HG03378 (cell line): ENCODE measurements around the gene TSPAN32.
"Not testable (repeated sequence)": the region's sequence is repeated elsewhere in the genome, so short reads cannot be mapped to it uniquely, and the experiment has no call there.

Experiments used
- ATAC-seq: cut with Tn5 transposase; IDR thresholded peaks from one replicate; pipeline ENCODE4 v1.9.1; 2021; ENCODE audit warnings: mild to moderate bottlenecking, moderate library complexity; ENCODE audit not compliant: unreplicated experiment

Gene TSPAN32

GRCh38 chr11:2332569-2332968 is 30.8 kb downstream of the TSPAN32 start:
- not testable (repeated sequence) for ATAC-seq

DNA sequence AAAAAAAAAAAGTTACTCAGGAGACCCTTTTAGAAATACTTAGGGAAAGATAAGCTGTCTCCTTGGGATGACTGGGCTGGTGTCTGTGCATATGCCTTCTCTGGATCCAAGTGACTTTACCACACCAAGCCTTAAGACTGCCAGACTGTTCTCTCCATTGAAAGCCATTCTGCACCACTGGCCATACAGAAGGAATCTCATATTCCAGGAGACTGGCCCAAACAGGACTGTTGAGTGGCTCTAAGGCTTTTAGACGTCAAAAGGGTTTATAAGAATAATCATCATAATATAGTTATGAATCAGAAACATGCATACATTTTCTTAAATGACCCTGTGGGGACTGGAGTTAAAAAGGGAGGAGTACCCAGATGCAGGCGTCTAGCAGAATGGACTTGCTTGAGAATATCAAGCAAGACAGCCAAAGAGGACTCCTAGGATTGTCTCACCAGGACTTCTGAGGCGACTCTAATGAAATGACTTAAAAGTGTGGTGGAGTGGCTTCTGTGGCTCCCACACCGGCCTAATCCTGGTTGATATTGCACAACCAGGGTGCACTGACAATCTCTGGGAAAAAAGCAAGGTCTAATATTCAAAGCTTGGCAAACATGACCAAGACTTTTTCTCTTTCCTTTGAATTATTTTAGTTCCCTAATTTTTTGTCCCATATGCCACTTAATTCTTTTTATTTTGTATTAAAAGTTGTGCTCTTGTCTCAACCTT is 31.8 kb downstream of the TSPAN32 start:
- ATAC-seq: not testable (repeated sequence)

DNA sequence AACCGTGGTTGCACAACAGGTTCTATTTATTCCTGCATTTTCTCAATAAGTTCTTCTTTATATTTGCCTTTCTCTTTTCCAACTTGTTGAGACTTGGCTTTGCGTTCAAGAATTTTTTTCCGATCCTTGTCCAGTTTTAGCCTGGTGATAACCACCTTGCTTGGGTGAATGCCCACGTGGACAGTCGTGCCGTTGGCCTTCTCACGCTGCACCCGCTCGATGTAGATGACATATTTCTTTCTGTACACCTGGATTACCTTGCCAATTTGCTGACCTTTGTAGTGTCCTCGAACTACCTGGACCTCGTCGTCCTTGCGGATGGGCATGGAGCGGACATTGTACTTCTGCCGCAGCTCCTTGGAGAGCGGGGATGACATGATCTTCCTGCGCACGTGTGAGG is 33.5 kb downstream of the TSPAN32 start:
- ATAC-seq: not testable (repeated sequence)

DNA sequence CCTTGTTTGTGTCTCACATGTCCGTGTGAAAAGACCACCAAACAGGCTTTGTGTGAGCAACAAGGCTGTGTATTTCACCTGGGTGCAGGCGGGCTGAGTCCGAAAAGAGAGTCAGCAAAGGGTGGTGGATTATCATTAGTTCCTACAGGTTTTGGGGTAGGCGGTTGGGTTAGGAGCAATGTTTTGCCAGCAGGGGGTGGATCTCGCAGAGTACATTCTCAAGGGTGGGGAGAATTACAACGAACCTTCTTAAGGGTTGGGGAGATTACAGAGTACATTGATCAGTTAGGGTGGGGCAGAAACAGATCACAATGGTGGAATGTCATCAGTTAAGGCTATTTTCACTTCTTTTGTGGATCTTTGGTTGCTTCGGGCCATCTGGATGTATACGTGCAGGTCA is 36.9 kb downstream of the TSPAN32 start:
- not testable (repeated sequence) for ATAC-seq

DNA sequence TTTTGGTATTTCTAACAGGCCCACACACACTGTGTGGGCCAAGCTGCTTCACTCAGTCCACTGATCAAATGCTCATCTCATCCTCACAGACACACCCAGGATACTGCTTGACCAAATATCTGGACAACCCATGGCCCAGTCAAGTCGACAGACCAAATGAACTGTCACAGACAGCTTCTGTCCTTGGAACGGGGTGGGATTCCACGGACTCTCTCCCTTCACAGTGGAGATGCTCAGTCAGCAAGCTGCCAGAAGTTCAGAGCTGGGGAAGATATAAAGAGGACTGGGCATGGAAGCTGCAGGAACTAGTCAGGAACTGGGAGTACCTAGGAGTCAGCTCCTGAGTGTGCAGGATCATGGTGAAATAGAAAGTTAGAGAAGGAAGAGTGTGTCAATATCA is 40.7 kb downstream of the TSPAN32 start:
- no peak for ATAC-seq

DNA sequence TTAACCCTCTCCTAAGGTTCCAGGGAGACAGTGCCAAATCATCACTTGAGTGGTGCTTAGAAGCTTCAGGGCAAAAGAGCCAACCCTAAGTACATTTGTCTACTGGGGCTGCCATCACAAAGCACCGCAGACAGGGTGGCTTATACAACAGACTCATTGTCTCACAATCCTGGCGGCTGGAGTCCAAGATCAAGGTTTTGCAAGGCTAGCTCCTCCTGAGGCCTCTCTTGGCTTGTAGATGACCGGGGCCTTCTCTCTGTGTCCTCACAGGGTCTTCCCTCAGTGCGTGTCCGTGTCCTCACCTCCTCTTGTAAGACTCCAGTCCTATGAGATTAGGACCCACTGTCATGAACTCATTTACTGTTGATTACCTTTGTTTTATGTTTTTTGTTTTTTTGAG is 41.2 kb downstream of the TSPAN32 start:
- no peak for ATAC-seq

DNA sequence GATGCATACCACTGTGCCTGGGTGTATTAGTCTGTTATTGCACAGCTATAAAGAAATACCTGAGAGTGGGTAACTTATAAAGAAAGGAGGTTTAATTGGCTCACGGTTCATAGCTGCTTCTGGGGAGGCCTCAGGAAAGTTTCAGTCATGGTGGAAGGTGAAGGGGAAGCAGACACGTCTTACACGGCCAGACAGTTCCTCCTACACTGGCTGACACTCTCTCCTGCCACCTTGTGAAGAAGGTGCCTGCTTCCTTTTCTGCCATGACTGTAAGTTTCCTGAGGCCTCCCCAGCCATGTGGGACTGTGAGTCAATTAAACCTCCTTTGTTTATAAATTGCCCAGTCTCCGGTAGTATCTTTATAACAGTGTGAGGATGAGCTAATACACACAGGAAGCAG is 41.7 kb downstream of the TSPAN32 start:
- ATAC-seq: no peak

- ATAC-seq: no peak
Measured at GRCh38 chr11:2345050-2345449, 43.2 kb downstream of the TSPAN32 start.

- no peak for ATAC-seq
Measured at GRCh38 chr11:2346014-2346413, 44.2 kb downstream of the TSPAN32 start.

GRCh38 chr11:2346586-2347307 is 44.9 kb downstream of the TSPAN32 start:
- no peak for ATAC-seq

DNA sequence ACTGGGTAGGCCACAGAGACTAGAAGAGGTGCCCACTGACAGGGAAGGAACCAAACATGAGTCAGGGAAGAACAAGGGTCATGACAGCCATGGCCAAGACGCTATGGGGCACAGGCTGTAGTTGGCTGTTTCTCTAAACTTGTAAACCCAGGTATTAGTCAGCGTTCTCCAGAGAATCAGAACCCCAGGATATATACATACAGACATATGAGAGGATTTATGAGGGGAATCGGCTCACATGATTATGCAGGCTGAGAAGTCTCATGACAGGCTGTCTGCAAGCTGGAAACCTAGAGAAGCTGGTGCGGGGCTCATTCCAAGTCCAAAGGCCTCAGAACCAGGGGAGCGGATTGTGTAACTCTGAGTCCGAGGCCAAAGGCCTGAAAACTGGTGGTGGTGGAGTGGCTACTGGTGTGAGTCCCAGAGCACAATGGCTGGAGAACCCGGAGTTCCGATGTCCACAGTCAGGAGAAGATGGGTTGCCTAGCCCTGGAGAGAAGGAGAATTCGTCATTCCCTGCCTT is 45.6 kb downstream of the TSPAN32 start:
- ATAC-seq: no peak

DNA sequence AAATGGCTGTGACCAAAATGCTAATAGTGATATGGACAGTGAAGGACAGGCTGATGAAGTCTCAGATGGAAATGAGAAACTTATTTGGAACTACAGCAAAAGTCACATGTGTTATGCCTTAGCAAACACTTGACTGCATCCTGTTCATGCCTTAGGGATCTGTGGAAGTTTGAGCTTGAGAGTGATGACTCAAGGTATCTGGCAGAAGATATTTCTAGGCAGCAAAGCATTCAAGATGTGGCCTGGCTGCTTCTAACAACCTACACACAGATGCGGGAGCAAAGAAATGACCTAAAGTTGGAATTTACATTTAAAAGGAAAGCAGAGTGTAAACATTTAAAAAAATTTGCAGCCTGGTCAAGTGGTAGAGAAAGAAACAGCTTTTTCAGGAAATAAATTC is 47.2 kb downstream of the TSPAN32 start:
- no peak for ATAC-seq

GRCh38 chr11:2351701-2352100 is 49.9 kb downstream of the TSPAN32 start:
- no peak for ATAC-seq

GRCh38 chr11:2352420-2352819 is 50.6 kb downstream of the TSPAN32 start:
- no peak for ATAC-seq

DNA sequence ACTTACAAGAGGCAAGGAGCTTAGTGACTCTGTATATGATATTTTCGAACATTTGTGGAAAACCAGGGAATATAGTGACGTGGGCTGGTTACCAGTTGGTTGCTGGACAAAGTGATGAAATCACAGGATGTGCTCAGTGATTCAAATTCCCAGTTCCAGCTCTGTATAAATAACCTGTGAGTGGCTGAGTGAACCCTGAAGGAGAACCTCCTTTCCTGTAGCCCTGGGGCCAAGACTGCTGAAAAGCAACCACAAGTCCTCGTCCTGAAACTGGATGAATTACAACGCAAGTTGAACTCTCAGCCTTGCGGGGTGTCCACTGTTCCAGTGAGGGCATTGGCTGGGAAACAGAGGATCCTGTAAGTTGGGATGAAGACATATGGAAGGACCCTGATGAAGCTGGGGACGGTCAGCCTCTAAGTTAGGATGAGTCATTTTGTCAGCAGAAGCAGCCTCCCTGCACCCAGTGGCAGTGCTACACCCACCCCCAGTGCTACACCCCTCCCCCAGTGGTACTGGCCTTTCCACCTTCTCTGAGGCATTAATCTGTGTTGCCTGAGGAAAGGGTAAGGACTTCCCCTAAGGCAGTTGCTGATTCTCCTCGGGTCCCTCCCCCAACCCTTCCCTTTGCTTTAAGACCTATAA is 53.3 kb downstream of the TSPAN32 start:
- ATAC-seq: no peak

DNA sequence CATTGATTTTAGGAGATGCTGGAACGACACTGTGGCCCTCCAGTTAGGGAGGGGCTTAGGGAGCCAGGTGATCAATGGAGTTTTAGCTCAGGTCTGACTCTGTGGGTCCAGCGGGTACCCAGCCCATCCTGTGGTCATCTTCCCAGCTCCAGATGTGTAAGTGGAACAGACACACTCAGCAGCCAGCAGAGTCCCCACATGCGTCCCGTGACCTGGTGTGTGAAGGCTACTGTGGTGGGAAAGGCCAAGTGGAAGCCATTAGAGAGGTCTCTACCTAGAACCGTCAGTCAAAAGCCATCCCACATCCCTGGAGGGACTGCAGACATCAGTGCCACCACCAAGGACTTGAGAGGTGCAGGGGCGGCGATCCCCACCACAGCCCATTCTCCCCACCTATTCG is 55.4 kb downstream of the TSPAN32 start:
- no peak for ATAC-seq

- ATAC-seq: not testable (repeated sequence)
Measured at GRCh38 chr11:2357651-2358050, 55.8 kb downstream of the TSPAN32 start.

GRCh38 chr11:2358754-2359442 is 57.1 kb downstream of the TSPAN32 start:
- no peak for ATAC-seq

DNA sequence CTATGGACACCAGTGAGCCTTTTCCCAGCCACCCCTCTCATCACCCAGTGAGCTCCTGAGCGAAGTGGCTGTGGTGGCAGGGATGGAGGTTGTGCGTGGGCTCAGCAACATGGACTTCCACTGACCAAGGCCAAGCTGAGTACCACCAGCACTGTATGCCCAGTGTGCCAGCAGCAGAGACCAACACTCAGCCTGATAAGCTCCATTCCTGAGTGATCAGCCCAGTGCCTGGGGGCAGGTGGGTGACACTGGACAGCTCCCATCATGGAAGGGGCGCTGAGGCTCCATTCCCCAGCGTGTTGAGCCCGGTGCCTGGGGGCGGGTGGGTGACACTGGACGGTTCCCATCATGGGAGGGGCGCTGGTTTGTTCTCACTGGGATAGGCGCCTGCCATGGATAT is 57.7 kb downstream of the TSPAN32 start:
- no peak for ATAC-seq

DNA sequence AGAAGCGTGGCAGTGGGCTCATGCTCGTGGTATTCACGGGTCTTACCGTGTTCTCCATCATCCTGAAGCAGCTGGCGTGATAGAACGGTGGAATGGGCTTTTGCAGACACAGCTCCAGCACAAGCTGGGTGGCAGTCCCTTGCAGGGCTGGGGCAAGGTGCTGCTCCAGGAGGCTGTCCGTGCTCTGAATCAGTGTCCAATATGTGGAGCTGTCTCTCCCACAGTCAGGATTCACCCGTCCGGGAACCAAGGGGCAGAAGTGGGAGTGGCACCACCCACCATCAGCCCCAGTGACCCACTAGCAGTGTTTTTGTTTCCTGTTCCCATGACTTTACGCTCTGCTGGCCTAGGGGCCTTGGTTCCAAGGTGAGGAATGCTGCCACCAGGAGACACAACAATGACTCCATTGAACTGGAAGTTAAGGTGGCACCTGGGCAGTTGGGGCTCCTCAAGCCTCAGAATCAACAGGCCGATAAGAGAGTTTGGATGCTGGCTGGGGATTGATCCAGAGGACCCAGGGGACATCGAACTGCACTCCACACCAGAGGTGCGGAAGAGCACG is 58.3 kb downstream of the TSPAN32 start:
- no peak for ATAC-seq

DNA sequence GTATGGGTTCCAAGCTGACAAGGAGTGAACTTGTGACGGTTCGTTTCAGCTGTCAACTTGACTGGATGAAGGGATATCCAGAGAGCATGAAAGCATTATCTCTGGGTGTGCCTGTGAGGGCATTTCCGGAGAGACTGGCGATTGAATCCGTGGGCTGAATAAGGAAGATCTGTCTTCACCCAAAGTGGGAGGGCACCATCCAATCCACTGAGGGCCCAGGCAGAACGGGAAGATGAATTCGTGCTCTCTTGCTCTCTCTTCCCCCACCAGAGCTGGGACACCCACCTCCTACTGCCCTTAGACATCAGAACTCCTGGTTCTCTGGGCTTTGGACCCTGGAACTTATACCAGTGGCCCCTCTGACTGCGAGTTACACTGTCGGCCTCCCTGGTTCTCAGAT is 59.8 kb downstream of the TSPAN32 start:
- no peak for ATAC-seq
